ENCODE data around the gene RFXANK.

The RFXANK gene

GRCh38 chr19:19232261-19232721 is 40.2 kb downstream of the RFXANK start:
- DNase-seq (ENCODE audit: low read depth in 2 of 2), result no peak

GRCh38 chr19:19234220-19234816 is 42.3 kb downstream of the RFXANK start:
- no peak for DNase-seq (ENCODE audit: low read depth in 2 of 2)

- no peak for DNase-seq (ENCODE audit: low read depth in 2 of 2)
Observed at GRCh38 chr19:19236173-19236572, 44.1 kb downstream of the RFXANK start.

GRCh38 chr19:19238126-19238894 is 46.3 kb downstream of the RFXANK start:
- DNase-seq (ENCODE audit: low read depth in 2 of 2), result no peak

GRCh38 chr19:19239675-19240074 is 47.6 kb downstream of the RFXANK start:
- DNase-seq (ENCODE audit: low read depth in 2 of 2), result no peak

- no peak for DNase-seq (ENCODE audit: low read depth in 2 of 2)
Observed at GRCh38 chr19:19240476-19240875, 48.4 kb downstream of the RFXANK start.

GRCh38 chr19:19250196-19250801 is 58.2 kb downstream of the RFXANK start:
- DNase-seq (ENCODE audit: low read depth in 2 of 2), result no peak
